Embryonic facial prominence (tissue), 1 donor: ENCODE data around the gene XXYLT1.
A peak's percentile ranks its signal among the peaks of the same experiment; 100 is the strongest.
"Not testable (repeated sequence)": the region's sequence is repeated elsewhere in the genome, so short reads cannot be mapped to it uniquely, and the experiment has no call there.

Experiments used
- DNase-seq: peaks from one replicate; pipeline ENCODE4 v3.0.0-alpha.2; 2016; ENCODE audit errors: extremely low spot score

The XXYLT1 gene

GRCh38 chr3:195270817-195271409 lies at the start of gene XXYLT1:
Gene XXYLT1 (minus strand): TSS chr3:195271159. CDS start chr3:195271058, 101 bp downstream.
- DNase-seq: peak; percentile 79

- DNase-seq: no peak
These were observed 48.1 kb upstream of the XXYLT1 start for GRCh38 chr3:195319060-195319459.

GRCh38 chr3:195312714-195313113 lies 41.8 kb upstream of the XXYLT1 start:
- DNase-seq: no peak

GRCh38 chr3:195307711-195308110 lies 36.8 kb upstream of the XXYLT1 start:
- no peak for DNase-seq

- DNase-seq: no peak
These were observed 35.4 kb upstream of the XXYLT1 start for GRCh38 chr3:195306369-195306768.

- DNase-seq: no peak
These were observed 31.5 kb upstream of the XXYLT1 start for GRCh38 chr3:195302431-195302830.

GRCh38 chr3:195297446-195297845 lies 26.5 kb upstream of the XXYLT1 start:
- no peak for DNase-seq

- DNase-seq: no peak
These were observed 25.7 kb upstream of the XXYLT1 start for GRCh38 chr3:195296662-195297061.

- DNase-seq: no peak
These were observed 20.2 kb upstream of the XXYLT1 start for GRCh38 chr3:195291121-195291520.

- DNase-seq: not testable (repeated sequence)
These were observed 19.7 kb upstream of the XXYLT1 start for GRCh38 chr3:195290643-195291042.

GRCh38 chr3:195286115-195286872 lies 15.3 kb upstream of the XXYLT1 start:
- DNase-seq: no peak

GRCh38 chr3:195285372-195285771 lies 14.4 kb upstream of the XXYLT1 start:
- no peak for DNase-seq

GRCh38 chr3:195284842-195285241 lies 13.9 kb upstream of the XXYLT1 start:
- DNase-seq: no peak

GRCh38 chr3:195282961-195283360 lies 12.0 kb upstream of the XXYLT1 start:
- DNase-seq: no peak

- DNase-seq: no peak
These were observed 3.5 kb upstream of the XXYLT1 start for GRCh38 chr3:195274259-195274966.

GRCh38 chr3:195271410-195272243 lies 668 bp upstream of the XXYLT1 start:
- peak; percentile 69 for DNase-seq

GRCh38 chr3:195270079-195270816 lies 711 bp downstream of the XXYLT1 start:
- no peak for DNase-seq

GRCh38 chr3:195269375-195270078 lies 1.4 kb downstream of the XXYLT1 start:
- DNase-seq: no peak

GRCh38 chr3:195268576-195269309 lies 2.2 kb downstream of the XXYLT1 start:
- no peak for DNase-seq

- DNase-seq: no peak
These were observed 3.9 kb downstream of the XXYLT1 start for GRCh38 chr3:195267096-195267495.
